HG02798 (cell line): ENCODE measurements around the gene NPAS3.
A peak's percentile ranks its signal among the peaks of the same experiment; 100 is the strongest.

Source experiments
- ATAC-seq: cut with Tn5 transposase; IDR thresholded peaks from one replicate; pipeline ENCODE4 v1.9.1; 2021; ENCODE audit warnings: mild to moderate bottlenecking; ENCODE audit not compliant: unreplicated experiment, poor library complexity

The NPAS3 gene

DNA sequence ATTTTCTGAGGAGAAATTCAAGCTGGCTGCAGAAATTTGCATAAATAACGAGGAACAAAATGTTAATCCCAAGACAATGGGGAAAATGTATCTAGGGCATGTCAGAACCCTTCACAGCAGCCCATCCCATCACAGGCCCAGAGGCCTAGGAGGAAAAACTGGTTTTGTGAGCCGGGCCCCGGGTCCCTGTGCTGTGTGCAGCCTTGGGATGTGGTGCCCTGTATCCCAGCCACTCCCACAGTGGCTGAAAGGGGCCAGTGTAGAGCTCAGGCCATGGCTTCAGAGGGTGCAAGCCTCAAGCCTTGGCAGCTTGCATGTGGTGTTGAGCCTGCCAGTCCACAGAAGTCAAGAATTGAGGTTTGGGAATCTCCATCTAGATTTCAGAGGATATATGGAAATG is 57.7 kb downstream of the NPAS3 start:
- ATAC-seq = no peak

DNA sequence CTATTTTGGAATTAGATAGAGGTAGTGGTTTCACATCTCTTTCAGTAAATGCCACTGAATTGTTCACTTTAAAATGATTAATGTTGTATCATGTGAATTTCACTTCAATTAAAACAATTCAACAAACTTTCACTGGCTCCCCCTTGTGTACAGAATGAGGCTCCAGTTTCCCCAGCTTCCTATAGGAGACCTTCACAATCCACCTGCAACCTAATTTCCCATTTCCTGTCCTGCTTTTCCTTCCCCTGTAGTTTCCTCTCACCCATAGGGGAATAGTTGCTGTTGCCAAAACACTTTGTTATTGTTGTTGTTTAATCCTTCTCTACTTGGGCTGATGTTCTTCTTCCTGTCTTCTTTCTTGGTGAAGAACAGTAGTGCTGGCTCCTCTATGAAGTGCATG is 59.8 kb downstream of the NPAS3 start:
- ATAC-seq = no peak

DNA sequence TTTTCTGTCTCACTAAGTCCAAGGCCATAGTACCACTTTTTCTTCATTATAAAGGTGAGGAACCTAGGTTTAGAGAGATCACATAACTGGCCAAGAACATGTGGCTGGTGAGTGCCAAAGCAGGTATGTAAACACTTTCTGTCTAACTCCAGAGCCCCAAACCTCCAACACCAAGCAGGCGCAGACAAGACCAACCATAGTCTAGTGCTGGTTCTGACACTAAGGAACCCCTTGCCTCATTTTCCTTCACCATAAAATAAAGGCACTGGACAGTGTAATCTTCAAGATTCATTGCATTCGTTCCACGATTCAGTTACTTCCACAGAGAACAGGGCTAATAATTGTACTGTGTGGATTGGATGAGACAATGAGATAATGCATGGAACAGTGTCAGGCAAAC is 71.0 kb downstream of the NPAS3 start:
- ATAC-seq = no peak

GRCh38 chr14:33010495-33010894 is 71.8 kb downstream of the NPAS3 start:
- no peak for ATAC-seq

GRCh38 chr14:33014710-33015109 is 76.0 kb downstream of the NPAS3 start:
- no peak for ATAC-seq

DNA sequence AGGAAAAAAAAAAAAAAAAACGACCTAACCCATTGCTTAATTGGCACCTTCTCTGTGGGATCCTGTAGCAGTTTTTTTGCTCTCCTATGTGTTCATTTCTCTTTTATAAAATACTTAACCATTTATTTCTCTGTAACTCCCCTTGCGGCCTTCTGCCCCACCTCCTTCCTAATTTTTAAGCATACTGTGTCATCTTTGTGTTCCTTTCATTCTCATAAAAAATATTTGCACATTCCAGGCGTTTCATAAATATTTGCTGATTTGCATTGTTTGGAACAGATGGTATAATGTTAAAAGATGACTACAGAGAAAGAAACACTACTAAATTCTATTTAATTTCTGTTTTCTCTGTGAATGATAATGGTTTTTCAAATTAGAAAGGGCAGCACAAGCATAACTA is 77.9 kb downstream of the NPAS3 start:
- ATAC-seq = no peak

- ATAC-seq = no peak
Observed at GRCh38 chr14:33017016-33017415, 78.3 kb downstream of the NPAS3 start.

GRCh38 chr14:33019346-33019745 is 80.7 kb downstream of the NPAS3 start:
- ATAC-seq = no peak

- ATAC-seq = no peak
Observed at GRCh38 chr14:33026850-33027430, 88.3 kb downstream of the NPAS3 start.

GRCh38 chr14:33029511-33029910 is 90.8 kb downstream of the NPAS3 start:
- no peak for ATAC-seq

GRCh38 chr14:33030386-33030785 is 91.7 kb downstream of the NPAS3 start:
- no peak for ATAC-seq

- ATAC-seq = no peak
Observed at GRCh38 chr14:33035416-33036194, 96.9 kb downstream of the NPAS3 start.

GRCh38 chr14:33039311-33039710 is 100.6 kb downstream of the NPAS3 start:
- ATAC-seq = no peak

GRCh38 chr14:33040372-33041140 is 101.9 kb downstream of the NPAS3 start:
- peak; percentile 53 for ATAC-seq

DNA sequence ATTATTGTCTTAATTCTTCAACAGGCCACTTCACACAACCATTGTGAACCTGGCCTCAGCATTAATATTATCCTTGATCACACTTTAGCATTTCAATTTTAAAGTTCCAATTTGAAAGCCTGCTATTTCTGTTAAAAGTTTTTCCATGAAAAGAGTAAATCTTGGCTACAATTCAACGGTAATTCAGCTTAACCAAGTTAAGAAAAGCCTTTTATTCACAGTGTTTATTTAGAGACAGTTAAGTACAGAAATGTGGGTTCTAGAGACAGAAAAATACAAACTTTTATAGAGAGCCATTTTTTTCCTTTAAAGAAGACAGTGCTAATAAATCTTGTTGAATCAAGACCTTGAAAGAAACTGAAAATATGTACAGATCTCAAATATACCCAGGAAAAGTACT is 103.9 kb downstream of the NPAS3 start:
- no peak for ATAC-seq

GRCh38 chr14:33045760-33046159 is 107.1 kb downstream of the NPAS3 start:
- no peak for ATAC-seq

DNA sequence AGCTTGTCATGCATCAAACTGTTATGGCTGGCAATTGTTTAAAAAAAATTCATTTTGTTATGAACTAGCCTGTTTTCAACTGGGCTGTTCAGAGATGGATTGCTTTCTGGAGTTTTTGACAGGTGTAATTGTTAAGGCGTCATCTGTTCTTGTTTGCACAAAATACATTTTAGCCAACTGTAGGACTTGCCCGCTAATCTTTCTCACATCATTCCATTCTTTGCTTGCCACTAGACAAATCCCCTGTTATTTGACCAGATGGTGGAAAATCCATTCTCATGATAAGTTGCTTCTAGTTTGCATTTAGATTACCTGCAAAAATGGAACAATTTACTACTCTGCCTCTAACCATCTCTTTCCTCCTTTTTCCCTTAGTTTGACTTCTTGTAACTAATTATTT is 114.3 kb downstream of the NPAS3 start:
- no peak for ATAC-seq

GRCh38 chr14:33056213-33056612 is 117.5 kb downstream of the NPAS3 start:
- ATAC-seq = no peak

DNA sequence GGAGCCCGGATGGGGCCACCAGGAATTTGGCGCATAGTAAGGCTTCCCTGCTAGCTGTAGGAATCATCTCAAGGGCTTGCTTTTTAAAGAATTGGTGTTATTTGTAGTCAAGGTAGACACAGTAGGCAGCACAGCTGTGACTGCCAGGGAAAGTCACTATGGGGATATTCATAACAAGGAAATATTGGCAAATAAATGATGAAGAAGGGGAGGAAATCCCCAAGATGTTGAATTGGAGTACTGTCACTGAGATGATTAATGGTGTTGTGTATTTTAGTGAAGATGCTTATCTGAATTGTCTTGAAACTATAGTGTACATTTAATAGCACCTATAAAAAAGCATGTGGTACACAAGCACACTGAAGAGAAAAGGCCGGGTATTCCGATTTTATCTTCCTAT is 118.9 kb downstream of the NPAS3 start:
- ATAC-seq = no peak

DNA sequence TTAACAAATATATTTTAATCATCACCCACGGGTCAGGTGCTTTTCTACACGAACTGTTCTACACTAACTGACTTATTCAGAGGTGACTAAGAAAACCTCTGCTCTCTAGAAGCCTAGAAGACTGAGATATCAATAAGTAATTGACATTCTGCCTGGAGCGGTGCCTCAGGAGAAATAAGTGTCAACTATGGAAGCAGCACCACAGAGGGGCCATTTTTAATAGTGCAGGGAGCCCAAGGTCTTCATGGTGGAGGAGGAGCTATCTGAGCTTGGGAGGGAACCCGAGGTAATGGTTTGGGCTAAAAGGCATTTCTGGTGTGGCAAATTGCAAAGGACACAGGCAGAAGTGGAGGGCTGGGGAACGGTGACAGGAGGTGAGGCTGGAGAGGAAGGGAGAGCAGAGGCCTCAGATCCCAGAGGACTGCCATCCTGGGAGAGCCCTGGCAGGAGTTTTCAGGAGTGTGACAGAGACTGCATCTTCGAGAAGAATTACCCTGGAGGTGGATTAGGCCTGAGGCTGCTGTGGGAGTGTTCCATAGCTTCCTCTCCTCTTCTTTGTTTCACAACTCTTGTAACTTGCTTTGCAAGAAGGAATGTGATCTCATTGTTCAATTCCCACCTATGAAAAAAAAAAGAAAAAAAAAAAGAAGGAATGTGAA is 123.1 kb downstream of the NPAS3 start:
- no peak for ATAC-seq

- no peak for ATAC-seq
Observed at GRCh38 chr14:33062476-33062875, 123.8 kb downstream of the NPAS3 start.
